GM18511 (cell line): Measurements from ENCODE around the gene ERBB4.
A peak's percentile ranks its signal among the peaks of the same experiment; 100 is the strongest.

Experiments
- ATAC-seq: cut with Tn5 transposase; IDR thresholded peaks from one replicate; pipeline ENCODE4 v1.9.1; 2021; ENCODE audit warnings: mild to moderate bottlenecking, moderate library complexity; ENCODE audit not compliant: unreplicated experiment

The ERBB4 gene

DNA sequence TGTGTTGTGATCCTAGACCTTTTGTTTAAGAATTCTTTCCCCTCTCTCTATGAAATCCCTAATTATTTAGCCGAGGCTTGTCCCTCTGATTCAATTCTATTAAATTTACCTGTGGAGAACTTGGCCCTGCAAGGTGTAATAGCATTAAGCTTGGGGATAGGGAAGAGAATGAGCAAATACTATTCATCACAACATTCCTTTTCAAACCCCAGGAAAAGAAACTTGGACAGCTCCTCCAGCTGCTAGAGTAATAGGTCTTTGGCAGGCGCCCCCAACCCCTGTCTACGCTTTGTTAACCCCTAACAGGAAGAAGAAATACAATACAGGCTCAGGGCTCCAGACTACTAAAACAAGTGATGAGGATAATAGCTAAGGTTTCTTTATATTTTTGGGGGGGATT is 1025.2 kb downstream of the ERBB4 start:
- no peak for ATAC-seq

DNA sequence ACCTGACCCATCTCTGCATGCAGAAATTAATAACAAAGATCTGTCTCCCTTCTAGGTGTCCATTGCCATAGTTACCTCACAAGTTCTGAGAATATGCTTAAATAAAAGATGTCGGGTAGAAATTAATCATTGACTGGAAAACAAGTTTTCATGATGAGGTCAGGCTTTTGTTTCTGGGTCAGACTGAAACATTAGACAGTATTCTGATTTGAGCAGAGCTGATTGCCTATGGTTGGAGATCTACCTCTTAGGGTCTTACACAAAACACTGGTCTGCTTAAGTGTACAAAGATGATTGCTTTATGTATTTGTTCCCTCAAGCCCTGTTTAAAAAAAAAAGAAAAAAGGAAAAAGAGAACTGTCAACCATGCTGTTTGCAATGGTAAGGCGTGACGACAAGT is 1025.8 kb downstream of the ERBB4 start:
- ATAC-seq = no peak

DNA sequence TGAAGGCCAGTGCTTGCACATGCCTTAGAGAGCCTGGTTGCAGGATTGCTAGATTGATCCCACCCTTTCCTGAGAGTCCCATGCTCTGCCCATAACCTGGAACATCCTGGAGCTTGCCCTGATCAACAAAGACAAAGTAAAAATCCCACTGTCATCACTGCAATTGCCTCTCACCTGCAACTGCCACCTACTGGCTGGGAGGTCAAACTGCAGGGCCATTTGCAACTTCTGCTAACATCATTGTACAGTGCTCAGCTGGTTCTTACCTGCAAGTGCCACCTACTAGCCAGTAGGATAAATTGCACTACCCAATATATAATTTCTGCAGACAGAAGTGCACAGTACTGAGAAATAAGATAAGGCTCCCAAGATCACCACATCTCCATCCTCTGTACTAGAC is 1034.7 kb downstream of the ERBB4 start:
- no peak for ATAC-seq

DNA sequence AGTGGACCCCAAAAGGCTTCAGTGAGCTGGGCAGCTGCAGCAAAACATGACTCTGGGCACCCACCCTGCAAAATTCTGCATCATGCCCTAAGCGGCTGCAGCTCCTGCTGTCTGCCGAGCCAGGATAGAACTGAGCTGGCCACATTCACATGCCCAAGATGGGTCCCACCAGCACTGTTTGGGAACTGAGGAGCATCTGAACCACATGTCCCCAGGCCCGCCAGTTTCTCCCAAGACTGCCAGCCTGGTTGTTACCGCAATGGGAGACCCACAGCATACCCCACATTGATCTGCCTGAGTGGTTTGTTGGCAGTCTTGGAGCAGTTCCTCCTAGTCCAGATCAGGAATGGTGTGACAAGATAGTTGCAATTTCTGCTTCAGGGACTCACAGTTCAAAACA is 1035.4 kb downstream of the ERBB4 start:
- ATAC-seq = no peak

DNA sequence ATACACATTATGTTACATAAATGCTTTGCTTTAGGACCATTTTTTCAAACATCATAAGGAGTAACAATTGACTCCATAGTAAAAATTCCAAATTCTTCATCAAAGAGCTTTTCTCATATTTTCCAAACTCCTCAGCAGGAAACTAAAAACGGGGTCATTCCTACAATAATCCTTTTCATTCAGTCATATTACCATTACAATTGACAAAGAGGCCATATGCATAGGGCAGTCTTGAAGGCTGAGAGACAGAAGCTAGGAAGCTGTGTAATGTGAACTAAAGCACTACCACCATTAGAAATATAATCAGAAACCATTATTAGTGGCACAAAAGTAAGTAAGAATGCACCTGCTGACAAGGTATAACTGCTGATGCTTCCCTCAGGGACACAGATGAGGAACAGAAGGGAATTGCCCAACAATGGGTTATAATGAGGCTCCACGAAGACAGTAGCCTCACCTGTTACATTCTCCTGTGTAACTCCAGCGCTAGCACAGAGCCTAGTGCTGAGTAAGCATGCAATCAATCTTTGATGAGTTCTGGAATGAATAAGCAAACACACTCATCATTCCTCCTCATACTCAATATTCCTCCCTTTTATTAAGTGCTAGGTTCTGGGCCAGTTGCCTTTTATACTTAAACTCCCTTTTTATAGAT is 1039.9 kb downstream of the ERBB4 start:
- no peak for ATAC-seq

DNA sequence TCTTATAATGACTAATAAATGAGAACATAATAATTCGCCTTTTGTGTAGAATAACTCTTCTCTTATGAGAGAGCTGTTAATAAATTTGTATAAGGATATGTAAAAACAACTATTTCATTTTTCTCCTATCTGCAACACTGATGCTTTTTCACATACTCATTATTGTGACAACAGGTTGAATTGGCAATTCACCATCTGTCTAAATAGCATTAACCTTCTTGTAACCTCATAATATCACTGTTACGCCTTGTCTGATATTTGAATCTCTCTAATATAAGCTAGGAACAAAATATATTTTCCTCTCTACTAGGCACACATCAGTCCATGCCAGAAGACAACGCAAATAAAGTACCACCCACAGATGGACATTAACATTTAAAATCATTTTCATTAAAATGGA is 1043.3 kb downstream of the ERBB4 start:
- ATAC-seq = no peak

DNA sequence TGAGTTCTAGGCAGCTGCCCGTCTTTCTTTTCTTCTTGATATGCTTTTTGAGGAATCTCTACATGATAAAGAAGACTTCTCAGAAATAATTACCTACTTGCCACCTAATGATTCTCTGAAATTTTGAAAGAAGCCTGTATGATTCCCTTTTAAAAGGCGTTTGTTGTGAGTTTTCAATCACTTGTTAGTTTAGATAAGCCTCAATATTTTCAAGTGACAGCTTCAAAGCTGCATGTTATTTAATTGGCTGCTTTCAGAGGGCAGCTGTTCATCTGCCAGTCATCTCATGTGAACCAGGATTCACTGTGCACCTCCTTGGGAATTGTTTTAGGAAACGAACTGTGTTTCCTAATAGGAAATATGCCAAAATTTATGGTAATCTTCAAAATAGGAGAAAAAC is 1044.1 kb downstream of the ERBB4 start:
- no peak for ATAC-seq

DNA sequence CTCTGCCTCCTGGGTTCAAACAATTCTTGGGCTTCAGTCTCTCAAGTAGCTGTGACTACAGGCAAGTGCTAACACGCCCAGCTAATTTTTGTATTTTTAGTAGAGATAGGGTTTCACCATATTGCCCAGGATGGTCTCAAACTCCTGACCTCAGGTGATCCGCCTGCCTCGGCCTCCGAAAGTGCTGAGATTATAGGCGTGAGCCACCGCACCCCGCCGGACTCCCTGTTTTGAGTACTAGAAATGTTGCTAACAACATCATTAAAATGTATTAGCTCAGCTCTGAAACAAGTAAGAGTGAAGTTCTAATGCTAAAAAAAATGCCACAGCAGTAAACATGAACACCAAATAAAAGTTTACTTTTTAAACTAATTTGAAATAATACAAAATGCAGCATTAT is 1044.5 kb downstream of the ERBB4 start:
- no peak for ATAC-seq

DNA sequence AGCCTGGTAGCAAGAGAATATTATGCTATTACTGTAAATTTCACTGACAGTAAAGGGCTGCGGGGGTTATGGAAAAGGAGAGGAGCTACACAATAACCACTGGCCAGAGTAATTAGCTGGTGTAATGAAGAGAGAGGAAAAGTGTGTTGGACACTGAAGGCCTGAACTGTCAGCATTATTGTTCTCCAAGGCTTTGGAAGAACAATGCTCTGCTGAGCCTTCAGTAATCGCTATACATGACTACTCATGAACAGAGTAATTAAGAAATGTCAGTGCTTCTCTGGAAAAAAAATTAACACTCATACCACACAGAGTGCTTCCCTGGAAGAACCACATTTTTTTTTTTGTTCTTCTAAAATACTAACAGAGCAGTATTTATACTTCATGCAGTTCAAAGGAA is 1050.9 kb downstream of the ERBB4 start:
- no peak for ATAC-seq

DNA sequence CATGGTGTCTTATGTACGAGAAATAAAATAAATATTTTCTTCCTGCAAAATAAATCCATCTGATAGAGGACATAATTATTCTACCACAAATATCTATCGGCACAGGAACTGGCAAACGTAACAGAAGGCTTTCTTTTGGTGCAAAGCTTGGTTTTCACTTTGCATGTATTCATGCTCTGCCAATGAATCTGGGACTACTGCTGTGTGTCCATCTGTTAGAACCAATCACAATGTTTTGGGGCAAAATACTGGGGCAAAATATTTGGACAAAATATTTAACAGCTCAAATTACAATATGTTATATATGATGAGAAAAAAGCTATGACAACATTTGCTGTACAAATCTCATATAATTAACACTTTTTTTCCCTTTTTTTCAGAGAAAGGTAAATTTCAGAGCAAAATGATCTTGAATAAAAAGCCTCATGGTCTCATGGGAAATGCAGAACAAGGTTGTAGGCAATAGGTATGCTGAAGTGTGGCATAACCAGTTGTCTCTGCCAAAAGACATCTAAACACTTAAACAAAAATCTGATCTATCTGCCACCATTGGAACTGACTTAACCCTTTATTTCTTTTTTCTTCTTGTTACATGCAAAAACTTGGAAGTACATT is 1059.0 kb downstream of the ERBB4 start:
- no peak for ATAC-seq

DNA sequence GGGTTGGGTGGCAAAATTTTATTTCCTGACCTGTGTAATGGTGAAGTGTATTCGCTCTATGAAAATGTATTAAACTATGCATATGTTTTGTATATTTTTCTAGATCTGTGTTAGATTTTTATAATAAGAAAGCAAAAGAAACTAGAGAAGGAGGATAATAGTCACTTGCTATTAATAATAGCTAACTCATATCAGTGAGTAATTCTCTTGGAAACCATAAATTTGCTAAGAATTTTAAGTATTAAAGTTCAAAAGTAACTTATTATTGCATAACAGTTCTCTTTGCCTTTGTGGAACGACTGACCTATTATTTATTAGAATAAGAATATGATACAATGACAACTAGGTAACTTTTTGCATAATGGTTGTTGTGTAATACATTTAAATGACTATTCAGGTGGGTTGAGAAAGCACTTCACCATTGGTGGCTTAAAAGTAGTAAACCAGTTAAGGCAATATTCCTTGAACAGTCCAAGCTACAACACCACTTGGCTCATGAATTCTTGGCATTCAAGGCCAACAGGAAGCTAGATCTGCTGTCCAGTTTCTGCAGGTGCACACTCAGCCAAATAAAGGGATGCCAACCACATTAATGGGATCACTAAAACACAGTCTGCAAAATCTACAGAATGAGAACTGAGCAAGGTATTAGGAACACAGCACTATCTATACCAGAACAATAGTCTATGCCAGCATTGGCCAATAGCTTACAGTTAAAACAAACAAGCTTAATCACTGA is 1060.9 kb downstream of the ERBB4 start:
- ATAC-seq = no peak

DNA sequence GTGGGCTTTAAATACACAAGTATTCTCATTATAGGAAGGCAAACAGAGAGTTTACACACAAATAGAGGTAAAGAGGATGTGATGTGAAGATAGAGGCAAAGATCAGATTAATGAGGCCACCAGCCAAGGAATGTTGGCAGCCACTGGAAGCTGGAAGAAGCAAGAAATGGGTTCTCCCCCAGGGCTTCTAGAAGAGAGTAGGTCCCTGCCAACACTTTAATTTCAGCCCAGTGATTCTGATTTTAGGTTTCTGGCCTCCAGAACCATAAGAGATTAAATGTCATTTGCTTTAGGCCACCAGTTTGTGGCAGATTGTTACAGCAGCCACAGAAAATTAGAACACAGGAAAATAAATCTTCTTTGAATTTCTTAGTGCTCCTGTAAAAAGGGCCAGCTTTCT is 1065.5 kb downstream of the ERBB4 start:
- ATAC-seq = no peak

DNA sequence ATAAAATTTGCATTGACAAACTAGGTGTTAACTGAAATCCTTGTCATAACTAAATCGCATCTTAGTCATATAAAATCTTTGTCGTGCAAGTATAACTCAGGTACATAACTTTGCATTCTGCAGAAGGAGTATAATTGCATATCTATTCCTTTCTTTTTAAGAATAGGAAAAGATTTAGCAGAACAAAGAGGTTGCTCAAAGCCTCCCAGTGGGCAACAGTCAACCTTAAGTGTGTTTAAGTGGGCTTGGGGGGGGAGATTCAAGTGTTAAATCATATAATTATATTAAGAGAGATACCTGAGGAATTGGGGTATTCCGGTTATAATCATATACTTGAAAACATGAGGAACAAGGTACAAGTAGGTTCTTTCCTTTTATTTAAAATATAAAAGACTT is 1068.9 kb downstream of the ERBB4 start:
- no peak for ATAC-seq

DNA sequence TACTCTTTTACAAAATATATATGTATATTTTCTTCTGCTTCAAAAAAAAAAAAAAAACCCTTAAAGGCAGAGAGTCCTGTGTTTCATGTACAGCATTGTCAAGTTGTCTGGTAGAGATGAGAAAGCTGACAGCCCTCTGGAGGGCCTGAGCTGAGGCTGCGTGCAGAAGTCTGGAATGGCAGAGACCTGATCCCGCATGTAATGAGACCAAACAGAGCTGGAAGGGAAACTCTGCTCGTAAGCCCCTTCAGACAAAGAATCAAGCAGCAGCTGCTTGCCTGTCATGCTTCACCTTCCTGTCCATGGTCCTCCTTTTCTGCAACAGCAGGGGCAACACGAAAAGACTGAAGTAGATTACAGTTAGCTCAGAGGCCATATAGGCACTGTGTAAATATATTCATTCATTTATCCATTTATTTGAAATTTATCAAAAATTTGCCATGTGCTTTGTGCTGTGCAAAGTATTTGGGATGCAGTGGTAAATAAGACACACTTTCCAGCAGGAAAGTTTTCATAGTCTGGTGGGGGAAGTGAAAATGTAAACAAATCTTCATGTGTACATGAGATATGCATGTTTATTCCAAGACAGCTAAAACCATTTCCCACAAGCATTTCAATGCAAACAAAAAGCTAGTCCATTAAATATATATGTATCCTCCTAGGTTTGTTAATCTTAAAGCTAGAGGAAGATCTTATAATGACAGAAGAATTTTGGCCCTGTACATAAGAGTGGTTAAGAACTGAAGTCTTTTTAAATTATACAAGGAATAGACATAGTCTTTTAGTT is 1069.5 kb downstream of the ERBB4 start:
- no peak for ATAC-seq

DNA sequence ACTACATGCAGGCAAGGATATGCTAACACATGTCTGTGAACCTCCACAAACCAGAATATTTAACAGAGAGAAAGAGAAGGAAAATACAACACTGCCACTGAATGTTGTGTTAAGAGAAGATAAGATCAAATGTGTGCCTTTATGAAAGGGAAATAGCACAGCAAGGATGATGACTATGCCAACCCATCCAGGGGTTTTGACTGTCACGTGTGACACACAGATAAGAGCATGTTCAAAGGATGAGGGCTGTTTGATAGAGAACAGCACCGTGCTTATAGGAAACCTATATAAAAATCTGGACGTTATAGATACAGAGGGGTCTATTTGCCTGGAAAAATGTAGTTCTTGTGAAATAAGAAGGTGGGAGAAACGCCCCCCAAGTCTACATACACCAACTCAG is 1070.4 kb downstream of the ERBB4 start:
- no peak for ATAC-seq

DNA sequence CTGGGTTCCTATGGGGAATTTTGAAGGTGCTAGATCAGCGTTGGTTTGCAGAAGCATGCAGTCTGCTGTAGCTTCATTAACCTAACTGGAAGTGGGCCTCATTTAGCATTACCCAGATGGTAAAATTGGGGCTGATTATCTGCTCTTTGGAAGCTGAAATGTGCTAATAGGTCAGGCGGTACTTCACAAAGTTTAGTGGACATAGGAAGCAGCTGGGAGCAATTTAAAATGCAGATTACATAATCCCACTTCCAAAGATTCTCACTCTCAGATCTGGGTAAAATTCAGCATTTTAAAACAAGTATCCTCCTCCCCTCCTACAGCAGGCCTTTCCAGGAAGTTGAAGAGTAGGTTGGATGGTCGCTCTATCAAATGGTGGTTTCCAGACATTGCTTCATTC is 1075.2 kb downstream of the ERBB4 start:
- no peak for ATAC-seq

DNA sequence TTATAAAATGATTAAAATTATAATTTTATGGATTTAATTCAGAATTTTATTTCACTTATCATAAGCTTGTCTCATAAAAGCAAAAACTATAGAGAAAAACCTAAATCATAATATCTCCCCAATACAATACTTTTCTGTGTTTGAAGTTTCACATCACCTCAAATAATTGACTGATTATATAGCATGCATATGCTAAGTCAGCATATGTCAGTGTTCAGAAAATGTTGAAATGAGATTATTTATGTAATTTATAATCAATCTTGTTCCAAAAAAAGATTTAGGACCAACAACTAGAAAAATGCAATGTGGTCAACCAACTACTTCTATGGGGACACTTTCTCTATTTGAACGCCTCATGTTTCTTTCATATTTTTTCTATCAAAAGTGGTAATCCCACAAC is 1079.6 kb downstream of the ERBB4 start:
- ATAC-seq = no peak

DNA sequence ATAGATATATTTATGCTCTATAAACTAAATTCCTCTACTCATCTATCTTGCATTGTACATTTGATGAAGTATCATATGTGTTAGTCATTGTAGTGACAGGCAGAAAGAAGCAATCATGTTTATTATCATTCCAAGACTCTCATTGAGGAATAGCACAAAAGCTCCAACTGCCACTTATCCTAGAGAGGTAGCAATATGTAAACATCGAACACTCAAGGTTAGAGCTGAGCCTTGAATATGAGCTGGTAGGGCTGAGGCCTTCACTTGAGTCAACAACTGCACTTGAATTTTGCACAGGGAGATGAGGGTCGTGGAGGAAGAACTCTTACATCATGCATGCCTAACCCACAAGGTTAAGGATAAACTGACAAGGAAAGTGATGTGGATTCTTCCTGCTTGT is 1081.3 kb downstream of the ERBB4 start:
- ATAC-seq = no peak

DNA sequence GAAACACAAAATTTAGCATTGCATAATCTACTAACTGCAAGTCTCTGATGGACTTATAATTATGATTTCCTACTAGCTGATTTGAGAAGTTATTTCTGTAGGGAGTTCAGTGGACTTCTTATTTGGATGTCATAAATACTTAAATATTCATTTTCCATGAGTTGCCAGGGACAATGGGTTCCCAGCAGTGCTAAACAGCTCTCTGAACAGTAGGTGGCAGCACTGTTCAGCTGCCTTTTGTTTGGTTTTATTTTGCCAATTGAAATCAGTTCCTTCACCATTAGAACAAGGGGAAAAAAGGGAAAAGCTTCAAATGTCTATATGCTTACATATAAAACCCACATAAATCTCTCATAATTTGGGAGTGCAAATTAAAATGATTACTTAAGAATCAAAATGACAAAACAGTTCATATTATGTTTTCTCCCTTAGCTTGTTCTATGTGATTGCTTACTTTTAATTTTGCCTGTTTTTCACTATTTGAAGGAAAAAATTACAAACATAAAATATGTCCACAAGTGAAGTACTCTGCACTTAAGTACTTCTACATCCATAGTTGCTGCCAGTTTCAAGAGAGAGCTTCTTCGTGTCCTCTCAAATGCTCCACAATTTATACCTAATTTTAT is 1083.3 kb downstream of the ERBB4 start:
- peak; percentile 81 for ATAC-seq

DNA sequence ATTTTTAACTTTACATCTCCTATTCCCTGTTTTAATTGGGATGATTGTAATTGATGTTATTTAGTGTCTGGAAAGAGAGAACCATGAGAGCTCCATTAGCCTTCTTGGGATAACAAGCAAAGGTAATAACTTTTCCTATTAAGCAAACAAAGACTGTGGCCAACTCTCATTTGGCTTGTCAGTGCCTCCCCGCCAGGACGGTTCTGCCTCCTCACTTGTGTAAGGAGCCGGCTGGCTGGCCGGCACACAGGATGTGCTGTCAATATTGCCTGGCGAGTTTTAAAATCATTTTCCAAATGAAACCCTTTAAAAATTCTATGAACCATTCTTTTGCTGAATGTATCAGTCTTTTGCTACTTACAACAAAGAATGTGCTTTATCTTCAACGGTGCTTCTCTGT is 1083.9 kb downstream of the ERBB4 start:
- ATAC-seq = no peak

DNA sequence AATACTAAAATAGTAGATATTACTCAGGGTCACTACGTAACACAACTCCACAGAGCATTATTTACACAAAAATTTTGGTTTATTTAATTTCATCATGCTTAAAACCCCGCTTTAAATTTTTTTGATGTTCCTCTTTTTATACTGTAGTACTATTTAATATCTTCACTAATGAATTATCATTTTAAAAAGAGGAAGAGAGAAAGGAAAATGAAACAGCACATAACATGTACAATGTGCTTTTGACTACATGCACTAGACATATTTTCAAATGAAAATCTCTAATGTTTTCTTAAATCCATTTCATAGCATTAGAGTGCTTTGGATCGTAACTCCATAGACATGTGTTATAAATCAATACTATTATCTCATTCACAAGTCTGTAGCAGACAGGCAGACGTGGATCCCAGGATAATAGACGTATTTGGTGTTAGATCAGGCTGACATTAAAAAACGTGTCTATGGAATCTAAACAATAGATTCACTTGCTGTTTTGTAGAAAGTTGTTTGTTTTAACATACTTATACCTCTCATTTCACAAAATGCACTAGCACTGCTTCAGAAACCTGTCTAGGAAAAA is 1085.2 kb downstream of the ERBB4 start:
- ATAC-seq = no peak
